ENCODE results near the gene CNPPD1.
A peak's percentile ranks its signal among the peaks of the same experiment; 100 is the strongest.

CNPPD1 gene

GRCh38 chr2:219176818-219177551 is at the start of gene CNPPD1:
CNPPD1 (minus strand) TSS chr2:219176925; CDS start chr2:219176828, 97 bp downstream.
- DNase-seq (ENCODE audit: low read depth in 2 of 2): peak in 1 of 2 experiments; percentile 32

- no peak for DNase-seq (ENCODE audit: low read depth in 2 of 2)
These were observed 48.6 kb upstream of the CNPPD1 start for GRCh38 chr2:219225350-219225749.

- no peak for DNase-seq (ENCODE audit: low read depth in 2 of 2)
These were observed 47.3 kb upstream of the CNPPD1 start for GRCh38 chr2:219223831-219224610.

GRCh38 chr2:219221957-219222518 is 45.3 kb upstream of the CNPPD1 start:
- DNase-seq (ENCODE audit: low read depth in 2 of 2): no peak

GRCh38 chr2:219220652-219221402 is 44.1 kb upstream of the CNPPD1 start:
- DNase-seq (ENCODE audit: low read depth in 2 of 2): no peak

- DNase-seq (ENCODE audit: low read depth in 2 of 2): no peak
These were observed 43.2 kb upstream of the CNPPD1 start for GRCh38 chr2:219219784-219220532.

GRCh38 chr2:219218732-219219701 is 42.3 kb upstream of the CNPPD1 start, which contains the start of gene ABCB6:
ABCB6 (minus strand) TSS chr2:219218958; CDS start chr2:219218673, 285 bp downstream.
- peak; percentile 89 to 90 for DNase-seq (ENCODE audit: low read depth in 2 of 2)

GRCh38 chr2:219218217-219218731 is 41.5 kb upstream of the CNPPD1 start:
- DNase-seq (ENCODE audit: low read depth in 2 of 2): peak in 1 of 2 experiments; percentile 24

- DNase-seq (ENCODE audit: low read depth in 2 of 2): no peak
These were observed 39.8 kb upstream of the CNPPD1 start for GRCh38 chr2:219216535-219216915.

GRCh38 chr2:219215871-219216534 is 39.3 kb upstream of the CNPPD1 start:
- no peak for DNase-seq (ENCODE audit: low read depth in 2 of 2)

GRCh38 chr2:219214786-219215185 is 38.1 kb upstream of the CNPPD1 start:
- no peak for DNase-seq (ENCODE audit: low read depth in 2 of 2)

- no peak for DNase-seq (ENCODE audit: low read depth in 2 of 2)
These were observed 37.4 kb upstream of the CNPPD1 start for GRCh38 chr2:219214141-219214540.

- DNase-seq (ENCODE audit: low read depth in 2 of 2): no peak
These were observed 36.9 kb upstream of the CNPPD1 start for GRCh38 chr2:219213486-219214071.

- no peak for DNase-seq (ENCODE audit: low read depth in 2 of 2)
These were observed 36.3 kb upstream of the CNPPD1 start for GRCh38 chr2:219213026-219213415.

- DNase-seq (ENCODE audit: low read depth in 2 of 2): no peak
These were observed 34.2 kb upstream of the CNPPD1 start for GRCh38 chr2:219210886-219211362.

- no peak for DNase-seq (ENCODE audit: low read depth in 2 of 2)
These were observed 33.6 kb upstream of the CNPPD1 start for GRCh38 chr2:219210196-219210885.

GRCh38 chr2:219209236-219210195 is 32.8 kb upstream of the CNPPD1 start:
- DNase-seq (ENCODE audit: low read depth in 2 of 2): no peak
